GM12878 (cell line): Measurements from ENCODE around the gene EHD2. TPM values are rescaled to one million over a fixed set of nuclear protein-coding genes. Genes with fewer than 3 reads are reported as not detected.

ENCODE experiments used
- CBFB ChIP-seq: IDR thresholded peaks from 2 replicates; pipeline ENCODE4 v1.6.1; 2016; ENCODE audit warnings: antibody characterized with exemption, low read depth
- CEBPZ ChIP-seq: fragments of 150-350 bp; IDR thresholded peaks from 2 replicates; pipeline ENCODE4 v1.6.1; 2016; ENCODE audit warnings: low read depth, low read length
- KDM1A ChIP-seq: fragments of 200-600 bp; sonication (generic); IDR thresholded peaks from 2 replicates; pipeline ENCODE4 v1.6.1; 2016; ENCODE audit warnings: borderline replicate concordance
- SP1 ChIP-seq: IDR thresholded peaks from one replicate; pipeline ENCODE4 v1.6.1; 2011; ENCODE audit warnings: low read depth, low read length
- TBL1XR1 ChIP-seq: IDR thresholded peaks from 2 replicates; pipeline ENCODE4 v1.6.1; 2012; ENCODE audit warnings: low read depth, low read length, improper control_type of control experiment
- polyA plus RNA-seq, 11 experiments: library from polyadenylated mRNA; depleted of rRNA in 4 of 11; unstranded in 6 of 11; stranded (reverse) in 5 of 11; fragments of >200 nt; fragmentation: Nextera tagmentation in 4 of 11; fragmentation: Illumina TruSeq in 1 of 11; extraction: Ambion mirVana in 4 of 11; extraction: Trizol in 1 of 11; gene quantifications; 1 replicate in 1 of 11; 2 replicates in 10 of 11; pipeline versions ENCODE4 v1.2.1 to v1.2.3, GENCODE V29; 2011 to 2016; ENCODE audit warnings: inconsistent platforms in 2 of 11, missing spikeins in 2 of 11, low read depth in 1 of 11
- total RNA-seq, 4 experiments: library from RNA; depleted of rRNA in 3 of 4; stranded (reverse); fragments of >200 nt in 3 of 4; fragmentation: Illumina TruSeq in 1 of 4; extraction: Trizol in 1 of 4; gene quantifications; 2 replicates each; pipeline versions ENCODE4 v1.2.1 to v1.2.3, GENCODE V29; 2013 to 2021
- TF ChIP-seq, protein P1 (sequence below): fragments of 450-650 bp; IDR thresholded peaks from 2 replicates; pipeline ENCODE4 v1.6.1; 2017; ENCODE audit warnings: mild to moderate bottlenecking, low read depth, inconsistent platforms; ENCODE audit not compliant: poor library complexity, severe bottlenecking
- TF ChIP-seq, protein P2 (sequence below): fragments of 450-650 bp; IDR thresholded peaks from 2 replicates; pipeline ENCODE4 v1.6.1; 2017; ENCODE audit warnings: mild to moderate bottlenecking, moderate library complexity
- TF ChIP-seq, protein P3 (sequence below): fragments of 450-650 bp; conservative IDR thresholded peaks from 2 replicates; pipeline ENCODE4 v1.6.1; 2017; ENCODE audit warnings: mild to moderate bottlenecking, moderate library complexity

Gene EHD2
- total and polyA plus RNA-seq, 10 of the 15 experiments (the other 5 are each of a cell fraction or from before 2014, with no cell fraction given) = 0.12 to 0.24 (median 0.23) TPM; not detected in 7

DNA sequence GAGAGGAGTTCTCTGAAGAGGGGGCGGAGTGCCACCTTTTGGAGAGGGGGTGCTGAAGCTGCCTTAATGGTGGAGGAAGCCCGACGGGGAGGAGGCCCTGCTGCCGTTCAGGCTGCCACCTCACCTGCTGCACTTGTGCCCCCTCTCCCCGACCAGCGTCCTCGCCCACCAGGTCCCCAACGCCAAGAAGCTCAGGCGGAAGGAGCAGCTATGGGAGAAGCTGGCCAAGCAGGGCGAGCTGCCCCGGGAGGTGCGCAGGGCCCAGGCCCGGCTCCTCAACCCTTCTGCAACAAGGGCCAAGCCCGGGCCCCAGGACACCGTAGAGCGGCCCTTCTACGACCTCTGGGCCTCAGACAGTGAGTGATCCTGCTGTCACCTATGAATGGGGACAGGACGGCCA is 37.5 kb downstream of the EHD2 start (continued):
- TF ChIP-seq, protein P1, sequence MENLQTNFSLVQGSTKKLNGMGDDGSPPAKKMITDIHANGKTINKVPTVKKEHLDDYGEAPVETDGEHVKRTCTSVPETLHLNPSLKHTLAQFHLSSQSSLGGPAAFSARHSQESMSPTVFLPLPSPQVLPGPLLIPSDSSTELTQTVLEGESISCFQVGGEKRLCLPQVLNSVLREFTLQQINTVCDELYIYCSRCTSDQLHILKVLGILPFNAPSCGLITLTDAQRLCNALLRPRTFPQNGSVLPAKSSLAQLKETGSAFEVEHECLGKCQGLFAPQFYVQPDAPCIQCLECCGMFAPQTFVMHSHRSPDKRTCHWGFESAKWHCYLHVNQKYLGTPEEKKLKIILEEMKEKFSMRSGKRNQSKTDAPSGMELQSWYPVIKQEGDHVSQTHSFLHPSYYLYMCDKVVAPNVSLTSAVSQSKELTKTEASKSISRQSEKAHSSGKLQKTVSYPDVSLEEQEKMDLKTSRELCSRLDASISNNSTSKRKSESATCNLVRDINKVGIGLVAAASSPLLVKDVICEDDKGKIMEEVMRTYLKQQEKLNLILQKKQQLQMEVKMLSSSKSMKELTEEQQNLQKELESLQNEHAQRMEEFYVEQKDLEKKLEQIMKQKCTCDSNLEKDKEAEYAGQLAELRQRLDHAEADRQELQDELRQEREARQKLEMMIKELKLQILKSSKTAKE = no peak
- TF ChIP-seq, protein P2, sequence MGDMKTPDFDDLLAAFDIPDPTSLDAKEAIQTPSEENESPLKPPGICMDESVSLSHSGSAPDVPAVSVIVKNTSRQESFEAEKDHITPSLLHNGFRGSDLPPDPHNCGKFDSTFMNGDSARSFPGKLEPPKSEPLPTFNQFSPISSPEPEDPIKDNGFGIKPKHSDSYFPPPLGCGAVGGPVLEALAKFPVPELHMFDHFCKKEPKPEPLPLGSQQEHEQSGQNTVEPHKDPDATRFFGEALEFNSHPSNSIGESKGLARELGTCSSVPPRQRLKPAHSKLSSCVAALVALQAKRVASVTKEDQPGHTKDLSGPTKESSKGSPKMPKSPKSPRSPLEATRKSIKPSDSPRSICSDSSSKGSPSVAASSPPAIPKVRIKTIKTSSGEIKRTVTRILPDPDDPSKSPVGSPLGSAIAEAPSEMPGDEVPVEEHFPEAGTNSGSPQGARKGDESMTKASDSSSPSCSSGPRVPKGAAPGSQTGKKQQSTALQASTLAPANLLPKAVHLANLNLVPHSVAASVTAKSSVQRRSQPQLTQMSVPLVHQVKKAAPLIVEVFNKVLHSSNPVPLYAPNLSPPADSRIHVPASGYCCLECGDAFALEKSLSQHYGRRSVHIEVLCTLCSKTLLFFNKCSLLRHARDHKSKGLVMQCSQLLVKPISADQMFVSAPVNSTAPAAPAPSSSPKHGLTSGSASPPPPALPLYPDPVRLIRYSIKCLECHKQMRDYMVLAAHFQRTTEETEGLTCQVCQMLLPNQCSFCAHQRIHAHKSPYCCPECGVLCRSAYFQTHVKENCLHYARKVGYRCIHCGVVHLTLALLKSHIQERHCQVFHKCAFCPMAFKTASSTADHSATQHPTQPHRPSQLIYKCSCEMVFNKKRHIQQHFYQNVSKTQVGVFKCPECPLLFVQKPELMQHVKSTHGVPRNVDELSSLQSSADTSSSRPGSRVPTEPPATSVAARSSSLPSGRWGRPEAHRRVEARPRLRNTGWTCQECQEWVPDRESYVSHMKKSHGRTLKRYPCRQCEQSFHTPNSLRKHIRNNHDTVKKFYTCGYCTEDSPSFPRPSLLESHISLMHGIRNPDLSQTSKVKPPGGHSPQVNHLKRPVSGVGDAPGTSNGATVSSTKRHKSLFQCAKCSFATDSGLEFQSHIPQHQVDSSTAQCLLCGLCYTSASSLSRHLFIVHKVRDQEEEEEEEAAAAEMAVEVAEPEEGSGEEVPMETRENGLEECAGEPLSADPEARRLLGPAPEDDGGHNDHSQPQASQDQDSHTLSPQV = no peak
- TF ChIP-seq SP1 = no peak
- TF ChIP-seq TBL1XR1 = no peak
- TF ChIP-seq KDM1A = no peak
- TF ChIP-seq, protein P3, sequence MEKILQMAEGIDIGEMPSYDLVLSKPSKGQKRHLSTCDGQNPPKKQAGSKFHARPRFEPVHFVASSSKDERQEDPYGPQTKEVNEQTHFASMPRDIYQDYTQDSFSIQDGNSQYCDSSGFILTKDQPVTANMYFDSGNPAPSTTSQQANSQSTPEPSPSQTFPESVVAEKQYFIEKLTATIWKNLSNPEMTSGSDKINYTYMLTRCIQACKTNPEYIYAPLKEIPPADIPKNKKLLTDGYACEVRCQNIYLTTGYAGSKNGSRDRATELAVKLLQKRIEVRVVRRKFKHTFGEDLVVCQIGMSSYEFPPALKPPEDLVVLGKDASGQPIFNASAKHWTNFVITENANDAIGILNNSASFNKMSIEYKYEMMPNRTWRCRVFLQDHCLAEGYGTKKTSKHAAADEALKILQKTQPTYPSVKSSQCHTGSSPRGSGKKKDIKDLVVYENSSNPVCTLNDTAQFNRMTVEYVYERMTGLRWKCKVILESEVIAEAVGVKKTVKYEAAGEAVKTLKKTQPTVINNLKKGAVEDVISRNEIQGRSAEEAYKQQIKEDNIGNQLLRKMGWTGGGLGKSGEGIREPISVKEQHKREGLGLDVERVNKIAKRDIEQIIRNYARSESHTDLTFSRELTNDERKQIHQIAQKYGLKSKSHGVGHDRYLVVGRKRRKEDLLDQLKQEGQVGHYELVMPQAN = no peak
- TF ChIP-seq CBFB = no peak
- TF ChIP-seq CEBPZ = no peak
